Activated CD8-positive, alpha-beta memory T cell treated with anti-CD3 and anti-CD28 coated beads, Interleukin-2, amount 10 ng/mL, durations not matched to agents 7 days and 5 days (primary cell): ENCODE data around the gene AMPD2. TPM values are rescaled to one million over a fixed set of nuclear protein-coding genes. Genes with fewer than 3 reads are reported as not detected.

Experiments
- ATAC-seq: fragments of 150-1000 bp; cut with Tn5 transposase; one replicate; pipeline ENCODE4 v1.10.0; 2021; ENCODE audit warnings: moderate library complexity
- CTCF ChIA-PET: fragments of 350-600 bp; sonication (Branson Sonifier 250); formaldehyde crosslinking; loops from one replicate; lab custom pipeline; 2021; ENCODE audit warnings: antibody characterized with exemption; lab: Charles Lee
- DNase-seq: peaks from one replicate; pipeline ENCODE4 v3.0.0-alpha.2; 2020
- H3K27ac Mint-ChIP-seq: one replicate; pipeline ENCODE4 v1.8.0; 2021; ENCODE audit warnings: mild to moderate bottlenecking, mixed read lengths
- H3K27me3 Mint-ChIP-seq: one replicate; pipeline ENCODE4 v1.8.0; 2021; ENCODE audit warnings: mixed read lengths
- H3K36me3 Mint-ChIP-seq: one replicate; pipeline ENCODE4 v1.8.0; 2021; ENCODE audit warnings: mild to moderate bottlenecking, mixed read lengths
- H3K4me1 Mint-ChIP-seq: one replicate; pipeline ENCODE4 v1.8.0; 2021; ENCODE audit warnings: mixed read lengths
- H3K4me3 Mint-ChIP-seq: one replicate; pipeline ENCODE4 v1.8.0; 2021; ENCODE audit warnings: mild to moderate bottlenecking, moderate library complexity, mixed read lengths
- H3K9me3 Mint-ChIP-seq: one replicate; pipeline ENCODE4 v1.8.0; 2022; ENCODE audit warnings: low read depth, mixed read lengths
- total RNA-seq, 2 experiments: library from RNA; stranded (reverse); gene quantifications; one replicate each; pipeline ENCODE4 v1.2.3, GENCODE V29; 2021

The AMPD2 gene
- total RNA-seq, 2 experiments from 2014 or later = 90.4 to 113 TPM

DNA sequence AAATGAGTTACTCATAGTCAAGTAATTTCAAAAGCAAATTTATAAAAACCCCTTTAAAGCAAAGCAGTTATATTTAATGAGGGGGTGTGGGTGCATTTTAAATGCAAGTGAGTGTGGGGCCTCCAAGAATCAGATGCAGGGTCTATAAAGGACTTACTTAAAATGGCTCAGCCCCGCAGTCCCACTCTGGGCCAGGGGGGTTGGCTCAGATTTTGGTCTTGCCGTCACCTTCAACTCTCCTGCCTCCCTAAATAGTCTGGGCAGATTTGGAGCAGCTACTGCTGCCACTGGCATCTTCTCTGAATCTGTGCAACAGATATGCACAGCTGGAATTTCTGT is 16.2 kb downstream of the AMPD2 start:
- no peak overlapping the region for H3K27ac Mint-ChIP-seq
- peaks cover 12% of the 10 kb centered on the region for H3K4me1 Mint-ChIP-seq
- peaks cover 2% of the 10 kb centered on the region for H3K27me3 Mint-ChIP-seq
- DNase-seq (no peak), ATAC-seq (no peak)
- H3K36me3 Mint-ChIP-seq = peaks cover 5% of the 10 kb centered on the region
- CTCF ChIA-PET = interaction anchor here (0.9 to 10.0 kb wide), 8 partner anchors 13 to 349 kb away, joined by 3 to 269 read pairs (median 13); partner anchors contain the start of genes AHCYL1, AMPD2 and GNAT2
- H3K9me3 Mint-ChIP-seq = no peaks in the 10 kb centered on the region
- H3K4me3 Mint-ChIP-seq = no peak overlapping the region

DNA sequence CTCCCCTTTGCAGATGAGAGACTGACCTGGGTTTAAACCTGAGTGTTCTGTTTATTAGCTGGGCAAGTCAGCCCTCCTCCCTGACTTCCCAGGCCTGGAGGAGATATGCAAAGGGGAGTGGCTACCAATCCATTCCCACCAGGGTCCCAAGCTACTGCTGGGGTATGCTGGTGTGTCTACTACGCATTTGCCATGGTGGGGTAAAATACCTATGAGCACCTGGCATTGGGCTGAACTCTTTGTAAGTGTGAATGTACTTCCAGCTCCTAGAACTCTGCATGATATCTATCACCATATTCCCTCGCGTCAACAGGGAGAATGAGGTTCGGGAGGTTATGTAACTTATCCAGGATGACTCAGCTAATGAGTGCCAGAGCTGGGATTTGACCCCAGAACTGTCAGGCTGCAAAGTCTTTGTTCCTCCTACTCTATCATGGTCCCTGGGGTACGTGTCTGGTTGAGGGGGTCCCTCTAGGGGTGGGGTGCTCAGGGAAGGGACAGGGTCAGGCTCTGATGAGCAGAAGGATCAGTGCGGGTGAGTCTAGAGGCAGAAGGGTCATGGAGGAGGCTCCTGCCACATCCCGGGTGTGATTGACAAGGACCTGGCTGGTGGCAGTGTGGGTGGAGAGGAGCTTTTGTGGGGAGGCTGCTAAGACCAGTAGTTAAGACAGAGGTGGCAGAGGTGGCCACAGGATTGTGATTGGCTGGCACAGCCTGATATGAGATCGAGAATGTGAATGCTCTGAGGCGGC is 16.7 kb downstream of the AMPD2 start:
- peak; percentile 35 for DNase-seq
- H3K36me3 Mint-ChIP-seq = peaks cover 2% of the 10 kb centered on the region

DNA sequence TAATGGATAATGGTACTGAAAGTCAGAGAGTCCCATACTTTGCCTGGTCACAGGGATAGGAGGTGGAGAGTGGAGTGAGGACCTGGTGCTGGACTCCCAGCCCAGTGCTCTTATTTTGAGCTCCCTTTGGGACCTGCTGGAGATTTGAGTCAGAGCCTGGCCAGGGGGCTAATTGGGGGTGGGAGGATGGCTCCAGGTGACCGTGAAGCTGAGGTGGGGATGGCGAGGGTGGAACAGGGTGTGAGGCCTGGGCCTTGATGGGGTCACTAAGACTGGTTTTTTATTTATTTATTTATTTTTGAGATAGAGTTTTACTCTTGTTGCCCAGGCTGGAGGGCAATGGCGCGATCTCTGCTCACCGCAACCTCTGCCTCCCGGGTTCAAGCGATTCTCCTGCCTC is 17.8 kb downstream of the AMPD2 start:
- no peaks in the 10 kb centered on the region for H3K9me3 Mint-ChIP-seq
- DNase-seq (peak; percentile 18), ATAC-seq (no peak)
- H3K36me3 Mint-ChIP-seq = no peaks in the 10 kb centered on the region
- H3K4me1 Mint-ChIP-seq = peaks cover 12% of the 10 kb centered on the region
- no peak overlapping the region for H3K27ac Mint-ChIP-seq
- CTCF ChIA-PET = interaction anchor here (0.7 to 10.0 kb wide), 12 partner anchors 11 to 423 kb away, joined by 3 to 269 read pairs (median 4); partner anchors contain the start of genes AHCYL1, AMPD2 and GNAT2
- H3K4me3 Mint-ChIP-seq = no peak overlapping the region
- H3K27me3 Mint-ChIP-seq = peaks cover 2% of the 10 kb centered on the region

More for the DNA sequence above, 16.7 kb downstream of the AMPD2 start:
- no peak overlapping the region for H3K4me3 Mint-ChIP-seq
- no peak for ATAC-seq
- H3K9me3 Mint-ChIP-seq = no peaks in the 10 kb centered on the region
- peaks cover 12% of the 10 kb centered on the region for H3K4me1 Mint-ChIP-seq
- H3K27ac Mint-ChIP-seq = no peak overlapping the region
- CTCF ChIA-PET = interaction anchor here (0.9 to 10.0 kb wide), 12 partner anchors 13 to 348 kb away, joined by 3 to 269 read pairs (median 3); partner anchors contain the start of genes AHCYL1, AMPD2 and GNAT2
- peaks cover 2% of the 10 kb centered on the region for H3K27me3 Mint-ChIP-seq

DNA sequence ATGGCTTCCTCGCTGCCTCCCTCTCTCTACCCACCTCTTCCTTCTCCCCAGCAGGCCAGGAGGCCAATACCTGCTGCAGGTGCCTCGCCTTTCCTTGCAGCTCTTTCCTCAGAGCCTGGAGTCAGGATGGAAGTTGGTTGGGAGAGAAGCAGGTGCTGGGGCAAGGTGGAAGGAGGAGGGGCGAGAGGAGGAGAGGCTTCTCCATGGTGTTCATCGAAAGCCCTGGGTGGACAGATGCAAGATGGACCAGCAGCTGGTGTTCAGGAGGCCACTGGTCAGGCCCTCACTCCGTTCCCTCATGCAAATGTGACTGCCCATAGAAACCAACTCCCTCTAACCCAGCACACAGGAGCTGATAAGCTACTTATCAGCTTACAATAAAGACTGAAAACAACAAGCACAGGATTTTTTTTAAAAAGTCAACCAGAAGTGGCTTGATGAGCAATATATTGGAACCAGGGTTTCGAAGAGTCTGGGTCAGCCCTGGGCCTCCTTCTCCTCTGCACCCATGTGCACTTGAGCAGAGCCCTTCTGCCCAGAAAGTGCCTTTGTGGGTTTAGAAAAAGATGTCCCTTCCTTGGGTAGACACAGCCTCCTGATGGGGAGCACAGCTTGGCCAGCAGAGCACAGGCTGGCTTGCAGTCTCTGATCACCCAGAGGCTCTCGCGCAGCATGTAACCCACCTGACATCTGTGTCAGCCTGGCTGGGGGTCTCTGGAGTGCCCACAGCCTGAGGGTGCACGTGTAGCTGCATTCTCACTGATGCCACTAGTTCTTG is 19.6 kb downstream of the AMPD2 start:
- DNase-seq = peak; percentile 31

DNA sequence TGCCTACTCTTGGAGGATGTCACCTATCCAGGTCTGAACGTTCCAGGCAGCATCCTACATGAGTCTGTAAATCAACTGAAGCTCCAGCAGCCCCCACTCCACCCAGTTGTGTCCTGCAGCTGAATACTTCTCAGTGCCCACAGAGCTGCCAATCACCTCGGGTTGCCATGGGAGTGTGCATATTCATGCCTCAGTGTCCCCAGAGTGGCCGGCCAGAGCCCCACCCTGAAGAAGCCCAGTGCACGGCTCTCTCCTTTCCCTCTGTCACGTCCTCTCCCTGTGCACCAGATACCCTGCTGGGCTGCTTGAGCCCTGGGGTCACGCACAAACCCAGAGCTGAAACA is 20.2 kb downstream of the AMPD2 start:
- DNase-seq (peak; percentile 37), ATAC-seq (no peak)
- peaks cover 17% of the 10 kb centered on the region for H3K4me1 Mint-ChIP-seq
- H3K4me3 Mint-ChIP-seq = no peak overlapping the region
- CTCF ChIA-PET = interaction anchor here (0.6 to 10.0 kb wide), 71 partner anchors 8 to 420 kb away, joined by 3 to 269 read pairs (median 5); partner anchors contain the start of genes AHCYL1, AMPD2, CYB561D1 and EPS8L3
- no peaks in the 10 kb centered on the region for H3K36me3 Mint-ChIP-seq
- no peak overlapping the region for H3K27ac Mint-ChIP-seq
- H3K27me3 Mint-ChIP-seq = peaks cover 2% of the 10 kb centered on the region
- no peaks in the 10 kb centered on the region for H3K9me3 Mint-ChIP-seq

More for the DNA sequence above, 19.6 kb downstream of the AMPD2 start:
- H3K4me1 Mint-ChIP-seq = peaks cover 23% of the 10 kb centered on the region
- ATAC-seq = no peak
- CTCF ChIA-PET = interaction anchor here (0.9 to 10.0 kb wide), 42 partner anchors 9 to 421 kb away, joined by 3 to 269 read pairs (median 5); partner anchors contain the start of genes AHCYL1, AMPD2, CYB561D1 and EPS8L3
- no peak overlapping the region for H3K4me3 Mint-ChIP-seq
- peaks cover 2% of the 10 kb centered on the region for H3K27me3 Mint-ChIP-seq
- H3K36me3 Mint-ChIP-seq = no peaks in the 10 kb centered on the region
- no peaks in the 10 kb centered on the region for H3K9me3 Mint-ChIP-seq
- H3K27ac Mint-ChIP-seq = no peak overlapping the region

DNA sequence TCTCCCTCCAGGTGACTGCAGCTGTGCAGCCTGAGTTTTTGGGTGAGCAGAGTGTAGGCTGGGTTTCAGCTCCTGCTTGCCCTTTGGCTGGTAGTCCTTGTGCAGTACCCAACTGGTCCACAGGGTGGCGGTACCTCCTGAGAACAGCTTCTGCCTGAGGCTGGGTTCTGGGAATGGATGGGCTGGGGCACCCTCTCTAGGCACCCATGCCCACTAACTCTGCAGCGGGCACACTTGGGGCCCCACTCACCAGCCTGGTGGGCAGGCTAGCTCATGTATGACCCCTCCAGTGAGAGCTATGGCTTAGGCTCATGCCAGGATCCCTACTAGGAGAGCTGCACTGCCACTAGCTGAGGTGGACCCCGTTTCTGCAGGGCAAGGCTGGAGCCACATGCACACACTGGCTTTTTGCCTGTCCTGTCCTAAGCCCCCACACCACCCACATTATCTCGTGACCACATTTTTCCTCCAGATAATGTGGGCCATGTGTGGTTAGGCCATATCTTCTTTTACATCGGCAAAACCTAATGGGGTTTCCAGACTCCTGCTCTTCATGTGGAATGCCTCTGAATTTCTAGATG is 20.7 kb downstream of the AMPD2 start:
- no peaks in the 10 kb centered on the region for H3K9me3 Mint-ChIP-seq
- H3K27me3 Mint-ChIP-seq = peaks cover 2% of the 10 kb centered on the region
- DNase-seq = peak; percentile 93
- H3K4me3 Mint-ChIP-seq = no peak overlapping the region
- ATAC-seq = peak; percentile 75
- CTCF ChIA-PET = interaction anchor here (0.5 to 10.0 kb wide), 77 partner anchors 8 to 420 kb away, joined by 3 to 269 read pairs (median 5); partner anchors contain the start of genes AHCYL1, AMIGO1, AMPD2 and CYB561D1
- no peaks in the 10 kb centered on the region for H3K36me3 Mint-ChIP-seq
- peaks cover 12% of the 10 kb centered on the region for H3K4me1 Mint-ChIP-seq
- no peak overlapping the region for H3K27ac Mint-ChIP-seq

DNA sequence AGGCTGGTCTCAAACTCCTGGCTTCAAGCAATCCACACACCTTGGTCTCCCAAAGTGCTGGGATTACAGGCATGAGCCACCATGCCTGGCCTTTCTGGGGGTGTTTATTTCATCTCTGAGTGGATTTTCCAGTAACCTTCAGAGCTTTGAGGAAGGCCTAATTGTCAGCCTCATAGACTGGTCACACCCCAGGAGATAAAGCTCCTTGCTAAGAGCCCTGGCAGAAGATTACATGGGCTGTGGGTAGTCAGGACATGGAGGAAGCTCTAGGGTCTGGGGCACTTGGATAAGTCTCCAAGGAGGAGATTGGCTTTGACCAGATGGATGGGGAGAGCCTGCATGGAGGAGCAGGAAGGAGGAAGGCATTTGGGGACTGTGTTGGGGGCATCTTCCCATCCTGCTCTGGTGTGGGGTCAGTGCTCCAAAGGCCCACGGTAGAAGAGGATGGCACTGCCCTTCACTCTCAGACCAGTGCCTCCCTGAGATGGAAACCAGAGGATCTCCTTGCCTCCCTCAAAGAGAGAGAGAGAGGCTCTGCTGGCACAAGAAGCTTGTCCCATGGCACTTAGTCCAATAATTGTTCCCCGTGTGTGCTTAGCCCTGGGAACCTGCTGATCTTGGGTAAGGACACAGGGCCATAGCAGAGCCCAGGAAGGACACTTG is 21.6 kb downstream of the AMPD2 start:
- DNase-seq (peak; percentile 22), ATAC-seq (no peak)
- Mint-ChIP-seq H3K4me1 (peaks cover 11% of the 10 kb centered on the region), H3K27ac (no peak overlapping the region), H3K27me3 (peaks cover 2% of the 10 kb centered on the region), H3K36me3 (no peaks in the 10 kb centered on the region), H3K4me3 (no peak overlapping the region), H3K9me3 (no peaks in the 10 kb centered on the region)
- CTCF ChIA-PET = interaction anchor here (0.5 to 10.0 kb wide), 39 partner anchors 10 to 388 kb away, joined by 3 to 269 read pairs (median 6); partner anchors contain the start of genes AHCYL1, AMIGO1, AMPD2 and CYB561D1

DNA sequence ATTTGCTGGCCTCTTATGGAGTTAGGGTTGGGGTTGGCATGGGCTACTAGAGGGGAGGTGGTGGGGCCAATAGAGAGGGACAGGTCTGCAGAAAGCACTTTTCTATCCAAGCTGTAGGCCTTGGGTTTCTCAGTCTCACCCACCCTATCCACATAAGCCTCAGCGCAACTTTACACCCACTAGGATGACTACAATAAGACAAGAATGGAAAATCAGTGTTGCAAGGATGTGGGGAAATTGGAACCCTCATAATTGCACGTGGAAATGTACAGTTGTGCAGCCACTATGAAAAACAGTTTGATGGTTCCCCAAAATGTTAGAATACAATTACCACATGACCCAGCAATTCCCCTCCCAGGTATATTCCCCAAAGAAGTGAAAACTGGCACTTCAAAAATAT is 22.2 kb downstream of the AMPD2 start:
- ATAC-seq (no peak), DNase-seq (no peak)
- H3K27ac Mint-ChIP-seq = no peak overlapping the region

DNA sequence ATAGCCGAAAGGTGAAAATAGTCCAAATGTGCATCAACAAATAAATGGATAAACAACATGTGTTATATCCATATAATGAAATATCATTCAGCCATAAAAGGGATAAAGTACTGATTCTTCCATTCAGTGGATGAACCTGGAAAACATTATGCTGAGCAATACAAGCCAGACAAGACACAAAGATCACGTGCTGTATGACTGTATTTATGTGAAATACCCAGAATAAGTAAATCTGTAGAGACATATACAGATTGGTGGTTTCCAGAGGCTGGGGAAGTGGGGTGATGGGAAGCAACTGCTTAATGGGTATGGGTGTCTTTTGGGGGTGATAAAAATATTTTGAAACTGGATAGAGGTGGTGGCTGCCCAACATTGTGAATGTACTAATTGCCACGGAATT is 23.0 kb downstream of the AMPD2 start:
- Mint-ChIP-seq H3K4me1 (peaks cover 11% of the 10 kb centered on the region), H3K27ac (no peak overlapping the region), H3K27me3 (peaks cover 2% of the 10 kb centered on the region), H3K4me3 (no peak overlapping the region), H3K36me3 (no peaks in the 10 kb centered on the region), H3K9me3 (no peaks in the 10 kb centered on the region)
- no peak for ATAC-seq
- CTCF ChIA-PET = interaction anchor here (0.8 to 10.0 kb wide), 12 partner anchors 9 to 368 kb away, joined by 3 to 269 read pairs (median 22); partner anchors contain the start of genes AHCYL1, AMPD2, CYB561D1 and GNAT2
- no peak for DNase-seq

More for the DNA sequence above, 22.2 kb downstream of the AMPD2 start:
- H3K9me3 Mint-ChIP-seq = no peaks in the 10 kb centered on the region
- peaks cover 11% of the 10 kb centered on the region for H3K4me1 Mint-ChIP-seq
- peaks cover 2% of the 10 kb centered on the region for H3K27me3 Mint-ChIP-seq
- CTCF ChIA-PET = interaction anchor here (0.8 to 10.0 kb wide), 18 partner anchors 9 to 372 kb away, joined by 3 to 269 read pairs (median 26); partner anchors contain the start of genes AHCYL1, AMIGO1, AMPD2 and CYB561D1
- no peak overlapping the region for H3K4me3 Mint-ChIP-seq
- no peaks in the 10 kb centered on the region for H3K36me3 Mint-ChIP-seq

DNA sequence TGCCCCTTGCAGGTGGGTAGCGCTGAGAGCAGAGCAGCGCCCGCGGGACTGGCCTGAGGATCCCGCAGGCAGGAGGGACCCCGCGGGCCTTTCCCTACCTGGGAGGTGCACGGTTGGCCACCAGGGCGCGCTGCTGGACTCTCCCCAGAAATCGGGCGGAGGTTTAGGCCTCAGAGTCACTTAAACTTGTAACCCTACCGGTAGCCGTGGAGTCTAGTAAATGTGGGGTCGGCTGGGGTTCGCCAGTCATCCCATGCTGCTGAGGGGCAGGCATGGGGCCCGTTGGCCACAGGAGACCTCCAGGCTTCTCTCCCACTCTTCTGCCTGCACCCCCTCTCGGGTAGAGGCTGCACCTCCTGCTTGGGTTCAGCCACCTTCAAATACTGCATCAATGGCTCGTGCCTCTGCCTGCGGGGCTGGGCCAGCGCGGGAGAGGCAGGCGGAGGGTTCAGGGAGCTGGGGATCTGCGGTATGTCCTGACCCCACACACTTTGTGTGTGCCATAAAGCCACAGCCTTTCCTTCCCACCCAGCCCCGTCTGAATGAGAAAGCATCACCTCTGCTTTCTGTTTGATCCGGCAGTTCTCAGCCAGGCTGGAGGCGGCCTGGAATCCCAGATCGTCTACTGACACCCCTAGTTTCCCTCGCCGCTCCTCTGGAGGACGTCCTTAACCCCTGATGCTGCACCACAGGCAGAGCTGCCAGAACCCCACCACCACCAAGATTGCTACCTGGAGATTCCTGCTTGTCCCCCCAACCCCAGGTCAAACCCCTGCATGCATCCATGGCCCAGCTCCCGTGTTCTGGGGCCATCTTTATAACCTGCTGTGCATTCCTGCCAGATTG is 24.0 kb downstream of the AMPD2 start:
- Mint-ChIP-seq H3K27ac (no peak overlapping the region), H3K9me3 (no peaks in the 10 kb centered on the region), H3K27me3 (peaks cover 2% of the 10 kb centered on the region), H3K4me3 (no peak overlapping the region), H3K36me3 (no peaks in the 10 kb centered on the region), H3K4me1 (peaks cover 11% of the 10 kb centered on the region)
- DNase-seq (peak; percentile 93), ATAC-seq (peak; percentile 97)
- CTCF ChIA-PET = interaction anchor here (0.6 to 9.1 kb wide), 14 partner anchors 8 to 367 kb away, joined by 3 to 269 read pairs (median 4); partner anchors contain the start of genes AHCYL1, CYB561D1, GNAI3 and GSTM4

DNA sequence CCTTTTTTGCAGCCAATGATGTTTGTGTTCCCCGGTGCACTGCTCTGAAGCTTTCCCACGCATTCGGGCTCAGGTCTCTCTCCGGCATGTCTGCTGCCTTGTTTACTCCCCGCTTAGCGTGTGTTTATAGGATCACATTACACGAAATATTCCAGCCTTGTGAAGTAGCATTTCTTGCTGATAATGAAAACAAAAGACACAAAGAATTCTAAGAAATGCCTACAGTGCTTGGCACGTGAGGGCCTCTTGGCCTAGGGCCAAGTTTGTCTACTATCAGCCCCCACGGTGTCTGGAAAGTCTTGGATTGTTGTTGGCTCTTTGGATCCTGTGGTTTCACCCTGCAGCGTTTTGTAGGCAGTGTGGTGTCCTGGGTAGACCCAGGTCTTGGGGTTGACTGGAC is 25.0 kb downstream of the AMPD2 start:
- H3K27me3 Mint-ChIP-seq = peaks cover 2% of the 10 kb centered on the region
- ATAC-seq = no peak
- H3K9me3 Mint-ChIP-seq = no peaks in the 10 kb centered on the region
- CTCF ChIA-PET = interaction anchor here (2.0 to 9.1 kb wide), 4 partner anchors 7 to 340 kb away, joined by 18 to 269 read pairs (median 142); partner anchors contain the start of gene AHCYL1
- no peak for DNase-seq
- H3K27ac Mint-ChIP-seq = no peak overlapping the region
- H3K4me3 Mint-ChIP-seq = no peak overlapping the region
- H3K4me1 Mint-ChIP-seq = peaks cover 18% of the 10 kb centered on the region
- H3K36me3 Mint-ChIP-seq = no peaks in the 10 kb centered on the region
